Neural cell (in vitro differentiated cells): Measurements from ENCODE around the gene MTHFD1L. TPM values are rescaled to one million over a fixed set of nuclear protein-coding genes. Genes with fewer than 3 reads are reported as not detected.

Experiments
- H2AFZ ChIP-seq: fragments of 200-600, 300-800 bp; sonication (generic), shearing (Covaris generic); 2 replicates; pipeline ENCODE4 v1.6.0; 2014; ENCODE audit warnings: low read depth, mild to moderate bottlenecking, antibody characterized with exemption, low read length, moderate library complexity
- H3F3A ChIP-seq: fragments of 200-600 bp; shearing (Covaris generic); 2 replicates; pipeline ENCODE4 v1.6.1; 2016; ENCODE audit warnings: mild to moderate bottlenecking, moderate library complexity, mixed read lengths, antibody characterized with exemption, low read length; ENCODE audit not compliant: insufficient read depth, poor library complexity, severe bottlenecking
- H3K27ac ChIP-seq: fragments of 200-600, 300-800 bp; sonication (generic), shearing (Covaris generic); 2 replicates; pipeline ENCODE4 v1.5.1; 2014; ENCODE audit warnings: mild to moderate bottlenecking, low read length, moderate library complexity
- H3K27me3 ChIP-seq: fragments of 300-800, 200-600 bp; sonication (generic), shearing (Covaris generic); 2 replicates; pipeline ENCODE4 v1.6.0; 2014; ENCODE audit warnings: mild to moderate bottlenecking, low read depth, low read length, moderate library complexity; ENCODE audit not compliant: insufficient read depth
- H3K36me3 ChIP-seq: fragments of 300-800, 200-600 bp; sonication (generic), shearing (Covaris generic); 2 replicates; pipeline ENCODE4 v1.5.1; 2014; ENCODE audit warnings: mild to moderate bottlenecking, antibody characterized with exemption, low read length, moderate library complexity; ENCODE audit not compliant: insufficient read depth
- H3K4me2 ChIP-seq: fragments of 300-800, 200-600 bp; sonication (generic), shearing (Covaris generic); 2 replicates; pipeline ENCODE4 v1.6.0; 2014; ENCODE audit warnings: mild to moderate bottlenecking, low read length
- H3K4me3 ChIP-seq: fragments of 300-800, 200-600 bp; sonication (generic), shearing (Covaris generic); 2 replicates; pipeline ENCODE4 v1.5.1; 2014; ENCODE audit warnings: mild to moderate bottlenecking, low read length, moderate library complexity
- H3K79me2 ChIP-seq: fragments of 200-600 bp; shearing (Covaris generic); replicated peaks from 2 replicates; pipeline ENCODE4 v1.6.0; 2014; ENCODE audit warnings: mild to moderate bottlenecking, low read length, moderate library complexity; ENCODE audit not compliant: insufficient read depth
- H3K9ac ChIP-seq: fragments of 300-800, 200-600 bp; sonication (generic), shearing (Covaris generic); 2 replicates; pipeline ENCODE4 v1.6.1; 2016; ENCODE audit warnings: mild to moderate bottlenecking, low read length, mixed read lengths
- H3K9me2 ChIP-seq: fragments of 200-600 bp; shearing (Covaris generic); 2 replicates; pipeline ENCODE4 v1.6.1; 2016; ENCODE audit warnings: mild to moderate bottlenecking, low read length, mixed read lengths; ENCODE audit not compliant: insufficient read depth
- H3K9me3 ChIP-seq: fragments of 200-600, 300-800 bp; sonication (generic), shearing (Covaris generic); 2 replicates; pipeline ENCODE4 v1.6.1; 2016; ENCODE audit warnings: mild to moderate bottlenecking, mixed run types, low read length, moderate library complexity, mixed read lengths
- H4K20me1 ChIP-seq: fragments of 200-600 bp; shearing (Covaris generic); 2 replicates; pipeline ENCODE4 v1.6.1; 2016; ENCODE audit warnings: mild to moderate bottlenecking, mixed run types; ENCODE audit not compliant: insufficient read depth
- EP300 ChIP-seq: fragments of 450-650 bp; conservative IDR thresholded peaks from 2 replicates; pipeline ENCODE4 v1.6.1; 2014; ENCODE audit warnings: antibody characterized with exemption, mild to moderate bottlenecking, moderate library complexity; ENCODE audit not compliant: poor library complexity, severe bottlenecking
- EZH2 ChIP-seq: fragments of 200-600, 300-800 bp; shearing (Covaris generic), sonication (generic); IDR thresholded peaks from 2 replicates; pipeline ENCODE4 v1.6.1; 2014; ENCODE audit warnings: antibody characterized with exemption, low read length, borderline replicate concordance, mild to moderate bottlenecking; ENCODE audit not compliant: insufficient read depth, poor library complexity, severe bottlenecking
- MXI1 ChIP-seq: fragments of 450-650 bp; conservative IDR thresholded peaks from 2 replicates; pipeline ENCODE4 v1.6.1; 2014; ENCODE audit warnings: antibody characterized with exemption, mild to moderate bottlenecking; ENCODE audit not compliant: poor library complexity, severe bottlenecking
- POLR2AphosphoS5 ChIP-seq: IDR thresholded peaks from 2 replicates; pipeline ENCODE4 v1.6.1; 2012
- RAD21 ChIP-seq: fragments of 450-650 bp; conservative IDR thresholded peaks from 2 replicates; pipeline ENCODE4 v1.6.1; 2014; ENCODE audit warnings: antibody characterized with exemption, mild to moderate bottlenecking, moderate library complexity
- REST ChIP-seq: IDR thresholded peaks from 2 replicates; pipeline ENCODE4 v1.6.1; 2012; ENCODE audit warnings: borderline replicate concordance
- SMC3 ChIP-seq: fragments of 450-650 bp; conservative IDR thresholded peaks from 2 replicates; pipeline ENCODE4 v1.6.1; 2014; ENCODE audit warnings: antibody characterized with exemption, mild to moderate bottlenecking, moderate library complexity; ENCODE audit not compliant: poor library complexity
- TAF1 ChIP-seq: IDR thresholded peaks from 2 replicates; pipeline ENCODE4 v1.6.1; 2012; ENCODE audit warnings: low read depth
- polyA plus RNA-seq: library from polyadenylated mRNA; depleted of rRNA; stranded (reverse); fragments of >200 nt; gene quantifications from 2 replicates; pipeline ENCODE4 v1.2.3, GENCODE V29; 2014
- TF ChIP-seq, protein P1 (sequence below): fragments of 450-650 bp; IDR thresholded peaks from 2 replicates; pipeline ENCODE4 v1.5.1; 2014; ENCODE audit warnings: antibody characterized with exemption, mild to moderate bottlenecking, moderate library complexity; ENCODE audit not compliant: poor library complexity, severe bottlenecking

MTHFD1L gene
- polyA plus RNA-seq, 1 donor from 2014 or later, result 6.3 TPM

- Histone ChIP-seq H3K4me2 (no peak overlapping the region), H3F3A (peaks cover 3% of the 10 kb centered on the region), H3K9me2 (no peaks in the 10 kb centered on the region), H3K27ac (no peak overlapping the region), H3K79me2 (no peaks in the 10 kb centered on the region), H3K9me3 (no peaks in the 10 kb centered on the region), H3K36me3 (no peaks in the 10 kb centered on the region), H2AFZ (no peak overlapping the region), H3K4me3 (no peak overlapping the region), H3K27me3 (no peaks in the 10 kb centered on the region), H4K20me1 (no peaks in the 10 kb centered on the region), H3K9ac (no peak overlapping the region)
- TF ChIP-seq SMC3 (peak; percentile 98), TAF1 (no peak), RAD21 (peak; percentile 97), REST (no peak), POLR2AphosphoS5 (no peak), EP300 (peak; percentile 19), MXI1 (peak; percentile 39), EZH2 (no peak)
- TF ChIP-seq, protein P1, sequence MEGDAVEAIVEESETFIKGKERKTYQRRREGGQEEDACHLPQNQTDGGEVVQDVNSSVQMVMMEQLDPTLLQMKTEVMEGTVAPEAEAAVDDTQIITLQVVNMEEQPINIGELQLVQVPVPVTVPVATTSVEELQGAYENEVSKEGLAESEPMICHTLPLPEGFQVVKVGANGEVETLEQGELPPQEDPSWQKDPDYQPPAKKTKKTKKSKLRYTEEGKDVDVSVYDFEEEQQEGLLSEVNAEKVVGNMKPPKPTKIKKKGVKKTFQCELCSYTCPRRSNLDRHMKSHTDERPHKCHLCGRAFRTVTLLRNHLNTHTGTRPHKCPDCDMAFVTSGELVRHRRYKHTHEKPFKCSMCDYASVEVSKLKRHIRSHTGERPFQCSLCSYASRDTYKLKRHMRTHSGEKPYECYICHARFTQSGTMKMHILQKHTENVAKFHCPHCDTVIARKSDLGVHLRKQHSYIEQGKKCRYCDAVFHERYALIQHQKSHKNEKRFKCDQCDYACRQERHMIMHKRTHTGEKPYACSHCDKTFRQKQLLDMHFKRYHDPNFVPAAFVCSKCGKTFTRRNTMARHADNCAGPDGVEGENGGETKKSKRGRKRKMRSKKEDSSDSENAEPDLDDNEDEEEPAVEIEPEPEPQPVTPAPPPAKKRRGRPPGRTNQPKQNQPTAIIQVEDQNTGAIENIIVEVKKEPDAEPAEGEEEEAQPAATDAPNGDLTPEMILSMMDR, result peak; percentile 98
Observed at GRCh38 chr6:151014404-151015100, 149.1 kb downstream of the MTHFD1L start.

DNA sequence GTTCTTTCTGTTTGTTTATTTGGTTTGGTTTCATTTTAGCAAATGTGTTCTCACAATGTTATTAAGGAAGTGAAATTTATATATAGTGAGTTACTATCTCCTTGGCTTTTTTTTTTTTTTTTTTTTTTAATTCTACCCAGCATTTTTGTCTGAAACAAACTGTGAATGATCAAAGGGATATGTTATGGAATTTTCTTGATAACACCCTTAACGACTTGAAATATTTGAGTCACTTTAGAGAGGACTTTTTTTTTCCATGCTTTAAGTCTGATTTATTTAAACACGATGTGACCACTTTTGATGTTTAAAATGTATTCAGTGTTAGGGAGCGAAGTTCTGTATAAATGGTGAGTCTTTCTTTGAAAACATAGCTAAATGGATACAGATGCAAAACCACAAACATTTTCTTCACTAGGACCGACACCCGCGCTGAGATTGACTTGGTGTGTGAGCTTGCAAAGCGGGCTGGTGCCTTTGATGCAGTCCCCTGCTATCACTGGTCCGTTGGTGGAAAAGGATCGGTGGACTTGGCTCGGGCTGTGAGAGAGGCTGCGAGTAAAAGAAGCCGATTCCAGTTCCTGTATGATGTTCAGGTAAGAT is 149.7 kb downstream of the MTHFD1L start:
- TF ChIP-seq MXI1 (no peak), EP300 (no peak), RAD21 (no peak), TAF1 (no peak), SMC3 (no peak), POLR2AphosphoS5 (no peak), EZH2 (no peak), REST (no peak)
- TF ChIP-seq, protein P1, result no peak
- Histone ChIP-seq H3K36me3 (no peaks in the 10 kb centered on the region), H3K9ac (no peak overlapping the region)

More for the DNA sequence above, 149.7 kb downstream of the MTHFD1L start:
- no peak overlapping the region for H3K4me2 ChIP-seq
- no peaks in the 10 kb centered on the region for H3K9me3 ChIP-seq
- H2AFZ ChIP-seq, result no peak overlapping the region
- no peak overlapping the region for H3K4me3 ChIP-seq
- H3K27me3 ChIP-seq, result no peaks in the 10 kb centered on the region
- H3K9me2 ChIP-seq, result no peaks in the 10 kb centered on the region
- H3F3A ChIP-seq, result peaks cover 3% of the 10 kb centered on the region
- H3K27ac ChIP-seq, result no peak overlapping the region
- no peaks in the 10 kb centered on the region for H4K20me1 ChIP-seq
- no peaks in the 10 kb centered on the region for H3K79me2 ChIP-seq
